Transverse colon (tissue), 4 donors: ENCODE results near the gene HIPK4. TPM values are rescaled to one million over a fixed set of nuclear protein-coding genes. Genes with fewer than 3 reads are reported as not detected.
"Not testable (repeated sequence)": the region's sequence is repeated elsewhere in the genome, so short reads cannot be mapped to it uniquely, and the experiment has no call there.

Experiments used
- DNase-seq: peaks from one replicate; pipeline ENCODE4 v3.0.0-alpha.2; 2019
- H3K27ac ChIP-seq, 4 donors: fragments of 200-600 bp; sonication (generic); 2 replicates each; pipeline ENCODE4 v1.5.1; 2016 to 2018; ENCODE audit warnings: inconsistent platforms in 4 of 4
- H3K27me3 ChIP-seq: fragments of 200-600 bp; sonication (generic); 2 replicates; pipeline ENCODE4 v1.5.1; 2017; ENCODE audit warnings: inconsistent platforms
- H3K36me3 ChIP-seq, 4 donors: fragments of 200-600 bp; sonication (generic); 2 replicates each; pipeline ENCODE4 v1.5.1; 2017 to 2019; ENCODE audit warnings: inconsistent platforms in 4 of 4
- H3K4me1 ChIP-seq, 4 donors: fragments of 200-600 bp; sonication (generic); 2 replicates each; pipeline ENCODE4 v1.5.1; 2017 to 2020; ENCODE audit warnings: inconsistent platforms in 4 of 4
- H3K4me3 ChIP-seq, 4 donors: fragments of 200-600 bp; sonication (generic); 1 replicate in 1 of 4; 2 replicates in 3 of 4; pipeline versions ENCODE4 v1.5.1 to v1.6.1; 2017 to 2019; ENCODE audit warnings: inconsistent platforms in 4 of 4
- H3K9me3 ChIP-seq, 2 donors: fragments of 200-600 bp; sonication (generic); 2 replicates each; pipeline ENCODE4 v1.5.1; 2017 to 2019; ENCODE audit warnings: inconsistent platforms in 2 of 2
- EP300 ChIP-seq: sonication (generic); formaldehyde crosslinking; IDR thresholded peaks from one replicate; pipeline ENCODE4 v1.6.1; 2017; ENCODE audit warnings: antibody characterized with exemption, low read depth
- POLR2A ChIP-seq: fragments of 450-650 bp; IDR thresholded peaks from one replicate; pipeline ENCODE4 v1.6.1; 2016; ENCODE audit warnings: antibody characterized with exemption, mild to moderate bottlenecking, moderate library complexity
- POLR2AphosphoS5 ChIP-seq, 3 donors: sonication (generic); formaldehyde crosslinking; IDR thresholded peaks; one replicate each; pipeline ENCODE4 v1.6.1; 2016; ENCODE audit warnings: antibody characterized with exemption in 3 of 3
- WGBS, 2 donors: methylation state at CpG; one replicate each; pipeline ENCODE4 v1.1.5; 2018; ENCODE audit warnings: low coverage in 1 of 2; 5-methylcytosine and 5-hydroxymethylcytosine counted together
- in situ Hi-C, 4 donors: fragments of 200-750 bp; cut with MboI; loops; one replicate each; pipeline versions ENCODE4 v1.15.0 to v1.15.1; 2017; ENCODE audit warnings: low sequenced_read_pairs in 3 of 4, low pct_ligation_motif_present in 1 of 4, low pct_unique_long_range_greater_than_20kb in 1 of 4
- intact Hi-C: fragments of 100-400 bp; cut with DNase I; formaldehyde crosslinking; loops from one replicate; pipeline ENCODE4 v1.15.1; 2023; ENCODE audit warnings: low total_unique reads
- total RNA-seq, 4 donors: library from RNA; depleted of rRNA; stranded (reverse); fragments of >200 nt; gene quantifications; one replicate each; pipeline ENCODE4 v1.1.0, GENCODE V29; 2016
- TF ChIP-seq, protein P1 (sequence below), 5 experiments: fragments of 200-600 bp in 3 of 5; fragments of 450-650 bp in 2 of 5; sonication (generic) in 3 of 5; IDR thresholded peaks; 1 replicate in 2 of 5; 2 replicates in 3 of 5; pipeline ENCODE4 v1.5.1; 2016 to 2017; ENCODE audit warnings: antibody characterized with exemption in 5 of 5, inconsistent platforms in 3 of 5, mild to moderate bottlenecking in 2 of 5, moderate library complexity in 1 of 5

The HIPK4 gene, protein sequence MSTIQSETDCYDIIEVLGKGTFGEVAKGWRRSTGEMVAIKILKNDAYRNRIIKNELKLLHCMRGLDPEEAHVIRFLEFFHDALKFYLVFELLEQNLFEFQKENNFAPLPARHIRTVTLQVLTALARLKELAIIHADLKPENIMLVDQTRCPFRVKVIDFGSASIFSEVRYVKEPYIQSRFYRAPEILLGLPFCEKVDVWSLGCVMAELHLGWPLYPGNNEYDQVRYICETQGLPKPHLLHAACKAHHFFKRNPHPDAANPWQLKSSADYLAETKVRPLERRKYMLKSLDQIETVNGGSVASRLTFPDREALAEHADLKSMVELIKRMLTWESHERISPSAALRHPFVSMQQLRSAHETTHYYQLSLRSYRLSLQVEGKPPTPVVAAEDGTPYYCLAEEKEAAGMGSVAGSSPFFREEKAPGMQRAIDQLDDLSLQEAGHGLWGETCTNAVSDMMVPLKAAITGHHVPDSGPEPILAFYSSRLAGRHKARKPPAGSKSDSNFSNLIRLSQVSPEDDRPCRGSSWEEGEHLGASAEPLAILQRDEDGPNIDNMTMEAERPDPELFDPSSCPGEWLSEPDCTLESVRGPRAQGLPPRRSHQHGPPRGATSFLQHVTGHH
- total RNA-seq, result under 1 TPM in 1 of 4 donors, not detected in 3; 0.48 TPM

- intact Hi-C loops, result no loop called here
- TF ChIP-seq, protein P1, sequence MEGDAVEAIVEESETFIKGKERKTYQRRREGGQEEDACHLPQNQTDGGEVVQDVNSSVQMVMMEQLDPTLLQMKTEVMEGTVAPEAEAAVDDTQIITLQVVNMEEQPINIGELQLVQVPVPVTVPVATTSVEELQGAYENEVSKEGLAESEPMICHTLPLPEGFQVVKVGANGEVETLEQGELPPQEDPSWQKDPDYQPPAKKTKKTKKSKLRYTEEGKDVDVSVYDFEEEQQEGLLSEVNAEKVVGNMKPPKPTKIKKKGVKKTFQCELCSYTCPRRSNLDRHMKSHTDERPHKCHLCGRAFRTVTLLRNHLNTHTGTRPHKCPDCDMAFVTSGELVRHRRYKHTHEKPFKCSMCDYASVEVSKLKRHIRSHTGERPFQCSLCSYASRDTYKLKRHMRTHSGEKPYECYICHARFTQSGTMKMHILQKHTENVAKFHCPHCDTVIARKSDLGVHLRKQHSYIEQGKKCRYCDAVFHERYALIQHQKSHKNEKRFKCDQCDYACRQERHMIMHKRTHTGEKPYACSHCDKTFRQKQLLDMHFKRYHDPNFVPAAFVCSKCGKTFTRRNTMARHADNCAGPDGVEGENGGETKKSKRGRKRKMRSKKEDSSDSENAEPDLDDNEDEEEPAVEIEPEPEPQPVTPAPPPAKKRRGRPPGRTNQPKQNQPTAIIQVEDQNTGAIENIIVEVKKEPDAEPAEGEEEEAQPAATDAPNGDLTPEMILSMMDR (IDR thresholded peaks at IDR 0.05), result no peak
- TF ChIP-seq POLR2A, result no peak
- TF ChIP-seq POLR2AphosphoS5 (IDR thresholded peaks at IDR 0.05), result no peak
- TF ChIP-seq EP300, result no peak
- no peaks in the 10 kb centered on the region for H3K27me3 ChIP-seq
- DNase-seq, result no peak
- no peak within 1 kb of the TSS for H3K27ac ChIP-seq
- no peaks in the 10 kb centered on the region for H3K4me1 ChIP-seq
- no peaks in the 10 kb centered on the region for H3K36me3 ChIP-seq
- in situ Hi-C loops, result no loop called here
- 83% methylated on average over 10 of the region's 10 CpGs; no CpG with 5 or more reads in 1 of the 2 donors for WGBS, 2 donors
- H3K4me3 ChIP-seq, result no peak within 1 kb of the TSS
- H3K9me3 ChIP-seq, result no peaks in the 10 kb centered on the region
These were observed at the start of gene HIPK4 for GRCh38 chr19:40390084-40390742. Gene HIPK4, minus strand, starts transcription at chr19:40390181. Its CDS starts 279 bp downstream, at chr19:40389902.

- Histone ChIP-seq H3K36me3 (peaks cover 0 to 21% (median 9%) of the 10 kb centered on the region in 4 donors), H3K27ac (no peak overlapping the region), H3K4me1 (peaks cover 10 to 40% (median 26%) of the 10 kb centered on the region in 4 donors), H3K9me3 (no peaks in the 10 kb centered on the region), H3K4me3 (no peak overlapping the region), H3K27me3 (no peaks in the 10 kb centered on the region)
- no peak for DNase-seq
- intact Hi-C loops (no loop called here), in situ Hi-C loops (no loop called here)
- 99 to 100% methylated on average over 3 of the region's 3 CpGs for WGBS, 2 donors
- TF ChIP-seq POLR2A (no peak), EP300 (no peak), POLR2AphosphoS5 (IDR thresholded peaks at IDR 0.05) (no peak)
- TF ChIP-seq, protein P1 (IDR thresholded peaks at IDR 0.05), result no peak
These were observed 48.3 kb upstream of the HIPK4 start for GRCh38 chr19:40438284-40438683.

DNA sequence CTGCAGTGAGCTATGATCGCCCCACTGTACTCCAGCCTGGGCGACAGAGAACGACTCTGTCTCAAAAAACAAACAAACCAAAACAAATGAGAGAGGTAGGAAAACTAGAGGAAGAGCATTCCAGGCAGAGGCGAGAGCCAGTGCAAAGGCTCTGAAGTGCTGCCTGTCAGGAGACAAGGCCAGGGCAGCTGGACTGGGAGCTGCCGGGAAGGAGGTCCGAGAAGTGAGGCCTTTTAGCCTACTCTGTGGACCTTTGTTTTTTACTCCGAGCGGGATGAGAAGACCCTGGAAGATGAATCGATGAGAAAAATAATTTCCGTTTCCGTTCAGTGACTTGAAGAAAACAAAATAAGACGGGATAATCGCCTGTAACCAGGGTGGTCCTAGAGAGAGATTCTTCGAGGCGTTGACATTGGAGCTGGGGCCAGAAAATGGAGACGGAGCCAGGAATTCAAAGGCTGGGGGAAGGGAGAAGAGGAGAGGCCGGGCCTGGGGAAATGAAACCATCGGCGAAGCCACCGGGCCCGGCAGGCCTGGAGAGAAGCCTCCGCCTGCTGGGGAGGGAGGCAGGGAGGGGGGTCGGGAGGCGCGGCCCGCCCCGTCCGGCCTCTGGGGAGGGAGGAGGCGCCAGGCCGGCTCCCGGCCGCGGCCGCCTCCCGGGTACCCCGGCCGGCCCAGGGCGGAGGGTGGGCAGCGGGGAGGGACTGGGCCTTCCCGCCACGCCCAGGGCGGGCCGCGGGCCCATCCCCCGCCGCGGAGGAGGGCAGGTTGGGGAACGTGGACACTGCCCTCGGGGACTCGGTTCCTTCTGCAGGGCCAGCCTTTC lies 43.6 kb upstream of the HIPK4 start:
- Histone ChIP-seq H3K4me1 (peaks cover 12 to 31% (median 23%) of the 10 kb centered on the region in 4 donors), H3K4me3 (peak overlapping the region; percentile 22 to 54 (median 34)), H3K27ac (peak overlapping the region; percentile 93 to 97 (median 96)), H3K36me3 (no peaks in the 10 kb centered on the region), H3K27me3 (no peaks in the 10 kb centered on the region), H3K9me3 (no peaks in the 10 kb centered on the region)
- DNase-seq, result peak; percentile 92
- 6 to 12% methylated on average over 17 to 24 of the region's 50 CpGs for WGBS, 2 donors
- TF ChIP-seq, protein P1 (IDR thresholded peaks at IDR 0.05), result no peak
- TF ChIP-seq POLR2A (peak; percentile 77), POLR2AphosphoS5 (IDR thresholded peaks at IDR 0.05) (peak; percentile 51 to 77 (median 69)), EP300 (no peak)
- in situ Hi-C loops (no loop called here), intact Hi-C loops (no loop called here)

DNA sequence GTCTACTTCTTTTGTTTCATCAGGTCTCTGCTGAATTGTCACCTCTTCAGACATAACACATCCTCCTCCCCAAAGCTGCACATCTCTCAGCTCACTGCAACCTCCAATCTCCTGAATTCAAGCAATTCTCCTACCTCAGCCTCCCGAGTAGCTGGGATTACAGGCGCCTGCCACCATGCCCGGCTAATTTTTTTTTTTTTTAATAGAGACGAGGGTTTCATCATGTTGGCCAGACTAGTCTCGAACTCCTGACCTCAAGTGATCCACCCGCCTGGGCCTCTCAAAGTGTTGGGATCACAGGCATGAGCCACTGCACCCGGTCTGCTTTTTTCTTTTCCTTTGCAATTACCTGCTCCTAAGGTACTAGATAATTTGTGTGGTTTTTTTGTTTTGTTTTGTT lies 42.8 kb upstream of the HIPK4 start:
- H3K27me3 ChIP-seq, H3K36me3 ChIP-seq, intact Hi-C loops, DNase-seq, H3K9me3 ChIP-seq, in situ Hi-C loops: not testable (repeated sequence)
- H3K4me3 ChIP-seq, result peak overlapping the region in 3 of 4 donors; percentile 33 to 54 (median 34)
- peak overlapping the region; percentile 93 to 97 (median 96) for H3K27ac ChIP-seq
- peaks cover 12 to 31% (median 23%) of the 10 kb centered on the region in 4 donors for H3K4me1 ChIP-seq
- 29 to 39% methylated on average over 6 to 7 of the region's 7 CpGs for WGBS, 2 donors
